ENCODE results near the gene ESRRA. TPM values are rescaled to one million over a fixed set of nuclear protein-coding genes. Genes with fewer than 3 reads are reported as not detected.
"Not testable (repeated sequence)": the region's sequence is repeated elsewhere in the genome, so short reads cannot be mapped to it uniquely, and the experiment has no call there.

ESRRA gene
- total RNA-seq, 1 donor from 2014 or later, result 28.1 TPM

- no peaks in the 10 kb centered on the region for H3K9me3 Mint-ChIP-seq (ENCODE audit: low read depth)
- H3K4me3 Mint-ChIP-seq (ENCODE audit: low read depth), result peak overlapping the region; percentile 94
- DNase-seq (ENCODE audit: low spot score, unreplicated experiment), result no peak
- H3K4me1 Mint-ChIP-seq (ENCODE audit: low read depth), result peaks cover 9% of the 10 kb centered on the region
- peaks cover 3% of the 10 kb centered on the region for H3K27me3 Mint-ChIP-seq
- H3K27ac Mint-ChIP-seq, result peak overlapping the region; percentile 96
- no peaks in the 10 kb centered on the region for H3K36me3 Mint-ChIP-seq (ENCODE audit: insufficient read depth)
- TF ChIP-seq CTCF (IDR thresholded peaks at IDR 0.05; ENCODE audit: unreplicated experiment), result no peak
These were observed 1.7 kb downstream of the ESRRA start for GRCh38 chr11:64306876-64307622.

GRCh38 chr11:64307795-64308194 is 2.5 kb downstream of the ESRRA start:
- H3K4me3 Mint-ChIP-seq (ENCODE audit: low read depth); H3K27ac Mint-ChIP-seq; H3K36me3 Mint-ChIP-seq (ENCODE audit: insufficient read depth); DNase-seq (ENCODE audit: low spot score, unreplicated experiment); H3K4me1 Mint-ChIP-seq (ENCODE audit: low read depth); H3K9me3 Mint-ChIP-seq (ENCODE audit: low read depth); H3K27me3 Mint-ChIP-seq: not testable (repeated sequence)

GRCh38 chr11:64312947-64313346 is 7.6 kb downstream of the ESRRA start:
- peak overlapping the region; percentile 23 for H3K27ac Mint-ChIP-seq

GRCh38 chr11:64313491-64314145 is 8.3 kb downstream of the ESRRA start:
- Mint-ChIP-seq H3K36me3 (ENCODE audit: insufficient read depth) (peaks cover 5% of the 10 kb centered on the region), H3K9me3 (ENCODE audit: low read depth) (no peaks in the 10 kb centered on the region), H3K27me3 (no peaks in the 10 kb centered on the region), H3K27ac (peak overlapping the region; percentile 11), H3K4me3 (ENCODE audit: low read depth) (no peak overlapping the region), H3K4me1 (ENCODE audit: low read depth) (peaks cover 6% of the 10 kb centered on the region)
- no peak for TF ChIP-seq CTCF (IDR thresholded peaks at IDR 0.05; ENCODE audit: unreplicated experiment)
- no peak for DNase-seq (ENCODE audit: low spot score, unreplicated experiment)

More at GRCh38 chr11:64312947-64313346, 7.6 kb downstream of the ESRRA start:
- peaks cover 5% of the 10 kb centered on the region for H3K36me3 Mint-ChIP-seq (ENCODE audit: insufficient read depth)
- H3K9me3 Mint-ChIP-seq (ENCODE audit: low read depth), result no peaks in the 10 kb centered on the region
- no peak for TF ChIP-seq CTCF (IDR thresholded peaks at IDR 0.05; ENCODE audit: unreplicated experiment)
- peaks cover 6% of the 10 kb centered on the region for H3K4me1 Mint-ChIP-seq (ENCODE audit: low read depth)
- H3K4me3 Mint-ChIP-seq (ENCODE audit: low read depth), result no peak overlapping the region
- no peaks in the 10 kb centered on the region for H3K27me3 Mint-ChIP-seq
- DNase-seq (ENCODE audit: low spot score, unreplicated experiment), result no peak

GRCh38 chr11:64314146-64314804 is 9.0 kb downstream of the ESRRA start:
- no peak overlapping the region for H3K4me3 Mint-ChIP-seq (ENCODE audit: low read depth)
- H3K9me3 Mint-ChIP-seq (ENCODE audit: low read depth), result no peaks in the 10 kb centered on the region
- H3K36me3 Mint-ChIP-seq (ENCODE audit: insufficient read depth), result peaks cover 5% of the 10 kb centered on the region
- no peak overlapping the region for H3K27ac Mint-ChIP-seq
- no peak for DNase-seq (ENCODE audit: low spot score, unreplicated experiment)
- no peak for TF ChIP-seq CTCF (IDR thresholded peaks at IDR 0.05; ENCODE audit: unreplicated experiment)
- peaks cover 11% of the 10 kb centered on the region for H3K4me1 Mint-ChIP-seq (ENCODE audit: low read depth)
- H3K27me3 Mint-ChIP-seq, result no peaks in the 10 kb centered on the region
